ENCODE results near the gene DOCK4.

- TF ChIP-seq SP1 (IDR thresholded peaks at IDR 0.05): no peak
- no peak for TF ChIP-seq BHLHE40 (IDR thresholded peaks at IDR 0.05; ENCODE audit: borderline replicate concordance)
- no peak for TF ChIP-seq FOXA1 (IDR thresholded peaks at IDR 0.05)
- TF ChIP-seq L3MBTL2 (conservative IDR thresholded peaks at IDR 0.05): no peak
- no peak for TF ChIP-seq FOXM1 (IDR thresholded peaks at IDR 0.05; ENCODE audit: borderline replicate concordance)
Measured at GRCh38 chr7:112192236-112193154, 13.7 kb downstream of the DOCK4 start.
